ENCODE measurements around the gene C19orf25. TPM values are rescaled to one million over a fixed set of nuclear protein-coding genes. Genes with fewer than 3 reads are reported as not detected.

The C19orf25 gene
- total and polyA plus RNA-seq, 9 donors = 1.1 to 26.3 (median 22.2) TPM

DNA sequence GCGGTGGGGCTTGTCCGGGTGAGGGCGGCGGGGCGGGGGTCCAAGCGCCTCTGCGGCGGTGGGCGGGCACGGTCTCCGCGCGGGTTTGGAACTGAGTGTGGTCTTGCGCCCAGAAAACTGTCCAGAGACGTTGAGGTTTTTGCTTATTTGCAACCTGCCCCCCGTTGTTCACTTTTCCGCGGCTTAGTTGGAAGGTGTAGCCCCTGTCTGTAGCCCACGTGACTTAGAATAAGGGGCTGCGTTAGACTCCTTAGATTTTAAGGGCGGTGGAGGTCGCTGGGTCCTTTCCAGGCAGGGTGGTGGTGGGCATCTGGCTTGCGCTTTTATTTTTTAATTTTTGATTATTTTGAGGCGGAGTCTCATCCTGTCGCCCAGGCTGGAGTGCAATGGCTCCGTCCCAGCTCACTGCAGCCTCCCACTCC is 40.1 kb downstream of the C19orf25 start:
- Histone ChIP-seq H3K4me1 (ENCODE audit: insufficient read depth) (peaks cover 6% of the 10 kb centered on the region), H3K36me3 (no peaks in the 10 kb centered on the region), H3K27me3 (no peaks in the 10 kb centered on the region), H3K9me3 (no peaks in the 10 kb centered on the region), H3K4me3 (peak overlapping the region; percentile 71), H3K27ac (peak overlapping the region; percentile 37 to 77)
- intact Hi-C loops (cut with DNase I) = no loop called here
- no peak for TF ChIP-seq POLR2A (IDR thresholded peaks at IDR 0.05)
- TF ChIP-seq, protein P1, sequence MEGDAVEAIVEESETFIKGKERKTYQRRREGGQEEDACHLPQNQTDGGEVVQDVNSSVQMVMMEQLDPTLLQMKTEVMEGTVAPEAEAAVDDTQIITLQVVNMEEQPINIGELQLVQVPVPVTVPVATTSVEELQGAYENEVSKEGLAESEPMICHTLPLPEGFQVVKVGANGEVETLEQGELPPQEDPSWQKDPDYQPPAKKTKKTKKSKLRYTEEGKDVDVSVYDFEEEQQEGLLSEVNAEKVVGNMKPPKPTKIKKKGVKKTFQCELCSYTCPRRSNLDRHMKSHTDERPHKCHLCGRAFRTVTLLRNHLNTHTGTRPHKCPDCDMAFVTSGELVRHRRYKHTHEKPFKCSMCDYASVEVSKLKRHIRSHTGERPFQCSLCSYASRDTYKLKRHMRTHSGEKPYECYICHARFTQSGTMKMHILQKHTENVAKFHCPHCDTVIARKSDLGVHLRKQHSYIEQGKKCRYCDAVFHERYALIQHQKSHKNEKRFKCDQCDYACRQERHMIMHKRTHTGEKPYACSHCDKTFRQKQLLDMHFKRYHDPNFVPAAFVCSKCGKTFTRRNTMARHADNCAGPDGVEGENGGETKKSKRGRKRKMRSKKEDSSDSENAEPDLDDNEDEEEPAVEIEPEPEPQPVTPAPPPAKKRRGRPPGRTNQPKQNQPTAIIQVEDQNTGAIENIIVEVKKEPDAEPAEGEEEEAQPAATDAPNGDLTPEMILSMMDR (IDR thresholded peaks at IDR 0.05) = no peak
- TF ChIP-seq EP300 (IDR thresholded peaks at IDR 0.05) = no peak
- 1 to 2% (median 2%) methylated on average over 26 of the region's 26 CpGs for WGBS, 3 donors
- peak in 1 of 5 donors; percentile 40 for DNase-seq

DNA sequence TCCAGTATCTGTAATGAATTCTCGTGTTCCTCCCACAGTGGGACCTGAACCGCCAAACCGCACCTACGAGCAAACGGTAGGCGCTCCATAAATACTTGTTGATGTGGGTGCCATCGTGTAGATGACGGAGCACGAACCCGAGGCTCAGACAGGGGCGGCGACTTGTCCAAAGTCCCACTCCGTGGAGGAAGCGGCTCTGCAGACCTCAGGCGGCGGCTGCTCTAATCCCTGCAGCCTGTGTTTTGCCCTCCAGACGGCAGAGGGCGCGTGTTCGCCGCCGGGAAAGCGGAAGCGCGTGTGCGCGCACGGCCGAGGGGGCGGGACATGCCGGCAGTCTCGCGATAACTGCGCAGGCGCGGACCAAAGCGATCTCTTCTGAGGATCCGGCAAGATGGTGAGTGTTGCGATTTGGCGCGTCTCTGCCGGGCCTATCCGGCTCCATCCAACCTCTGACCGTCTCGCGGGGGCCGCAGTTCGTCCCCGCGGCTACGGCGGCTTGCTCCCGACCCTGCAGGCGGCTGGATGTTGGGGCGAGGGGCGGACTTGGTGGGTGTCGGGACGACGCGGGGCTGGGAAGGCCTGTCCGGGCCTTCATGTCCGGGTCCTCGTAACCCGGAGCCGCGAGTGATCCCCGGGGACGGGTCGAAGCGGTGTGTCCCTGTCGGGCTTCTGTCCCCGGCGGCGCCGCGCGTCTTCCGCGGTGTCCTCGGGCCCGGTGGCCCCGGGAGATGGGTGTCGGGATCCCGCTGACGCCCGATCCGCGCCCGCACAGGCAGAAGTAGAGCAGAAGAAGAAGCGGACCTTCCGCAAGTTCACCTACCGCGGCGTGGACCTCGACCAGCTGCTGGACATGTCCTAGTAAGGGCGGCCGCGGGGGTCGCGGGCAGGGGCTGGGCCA is 40.7 kb downstream of the C19orf25 start, which contains the start of gene RPS15:
TSS of gene RPS15 (plus strand) at position 362 of the 898 bp plus-strand sequence. CDS start at position 392, 30 bp downstream.
- peak; percentile 94 for TF ChIP-seq POLR2A (IDR thresholded peaks at IDR 0.05)
- TF ChIP-seq EP300 (IDR thresholded peaks at IDR 0.05) = no peak
- TF ChIP-seq, protein P1 (IDR thresholded peaks at IDR 0.05) = peak; percentile 90 to 98 (median 91)
- intact Hi-C loops (cut with DNase I) = no loop called here
- H3K27me3 ChIP-seq = no peaks in the 10 kb centered on the region
- H3K4me3 ChIP-seq = peak within 1 kb of the TSS; percentile 71
- H3K4me1 ChIP-seq (ENCODE audit: insufficient read depth) = peaks cover 6% of the 10 kb centered on the region
- no peaks in the 10 kb centered on the region for H3K36me3 ChIP-seq
- DNase-seq = peak; percentile 94 to 98 (median 97)
- H3K27ac ChIP-seq = peak within 1 kb of the TSS; percentile 37 to 77
- no peaks in the 10 kb centered on the region for H3K9me3 ChIP-seq
- 1% methylated on average over 92 to 100 of the region's 100 CpGs for WGBS, 3 donors

DNA sequence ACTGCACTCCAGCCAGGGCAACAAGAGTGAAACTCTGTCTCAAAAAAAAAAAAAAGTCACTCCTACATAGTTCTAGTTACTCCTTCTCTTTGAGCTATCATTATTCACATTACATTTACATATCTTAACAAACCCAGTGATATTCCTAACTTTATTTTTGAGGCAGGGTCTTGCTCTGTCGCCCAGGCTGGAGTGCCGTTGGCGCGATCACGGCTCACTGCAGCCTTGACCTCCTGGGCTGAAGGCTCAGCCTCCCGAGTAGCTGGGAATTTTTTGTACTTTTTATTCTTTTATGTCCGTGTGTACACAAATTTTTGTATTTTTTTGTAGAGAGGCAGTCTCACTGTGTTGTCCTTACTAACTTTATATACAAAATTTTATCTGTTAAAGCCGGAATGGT is 41.4 kb downstream of the C19orf25 start:
- Histone ChIP-seq H3K4me1 (ENCODE audit: insufficient read depth) (peaks cover 6% of the 10 kb centered on the region), H3K27ac (no peak overlapping the region), H3K9me3 (no peaks in the 10 kb centered on the region), H3K4me3 (no peak overlapping the region), H3K27me3 (no peaks in the 10 kb centered on the region), H3K36me3 (no peaks in the 10 kb centered on the region)
- intact Hi-C loops (cut with DNase I) = loop anchor here in 1 of 4 donors (2.0 kb wide), 1 partner anchor 19 kb away; no protein-coding TSS in a partner anchor
- DNase-seq = no peak
- WGBS, 3 donors = 2 to 14% (median 2%) methylated on average over 8 of the region's 8 CpGs
- TF ChIP-seq POLR2A (IDR thresholded peaks at IDR 0.05) = no peak
- TF ChIP-seq, protein P1 (IDR thresholded peaks at IDR 0.05) = no peak
- TF ChIP-seq EP300 (IDR thresholded peaks at IDR 0.05) = no peak

DNA sequence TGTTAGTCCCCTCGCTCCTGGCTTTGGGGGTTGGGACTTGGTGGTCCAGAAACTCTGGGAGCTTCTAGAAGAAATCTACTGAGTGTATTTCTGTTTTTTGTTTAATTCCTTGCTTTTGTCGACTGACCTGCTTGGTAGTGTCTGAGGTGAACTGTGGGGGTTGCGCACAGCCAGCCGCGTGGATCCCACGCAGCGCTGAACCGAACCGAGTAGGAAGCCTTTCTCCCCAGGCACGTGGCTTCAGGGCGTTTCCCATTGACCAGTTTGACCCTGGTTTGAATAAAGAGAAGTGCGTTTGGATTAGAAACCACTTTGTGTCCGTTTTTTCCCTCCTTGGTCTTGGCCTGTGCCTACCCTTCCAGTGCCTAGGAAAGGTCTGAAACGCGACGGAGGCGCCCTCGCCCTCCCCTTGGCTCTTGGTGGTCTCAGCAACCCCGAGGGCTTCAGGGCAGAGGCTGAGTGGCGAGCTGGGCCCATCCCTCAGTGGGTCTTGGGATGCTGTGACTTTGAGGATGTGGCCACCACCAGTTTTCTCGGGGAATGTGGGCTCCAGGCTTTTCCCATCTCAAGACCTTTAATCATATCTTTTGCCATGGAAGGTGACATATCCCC is 43.5 kb downstream of the C19orf25 start:
- Histone ChIP-seq H3K36me3 (no peaks in the 10 kb centered on the region), H3K27ac (no peak overlapping the region), H3K27me3 (no peaks in the 10 kb centered on the region), H3K4me1 (ENCODE audit: insufficient read depth) (peaks cover 6% of the 10 kb centered on the region), H3K4me3 (no peak overlapping the region), H3K9me3 (no peaks in the 10 kb centered on the region)
- TF ChIP-seq EP300 (IDR thresholded peaks at IDR 0.05) = no peak
- TF ChIP-seq, protein P1 (IDR thresholded peaks at IDR 0.05) = no peak
- no peak for TF ChIP-seq POLR2A (IDR thresholded peaks at IDR 0.05)
- intact Hi-C loops (cut with DNase I) = no loop called here
- DNase-seq = no peak
- 80 to 85% (median 83%) methylated on average over 21 of the region's 21 CpGs for WGBS, 3 donors
